SK-N-SH (cell line): Measurements from ENCODE around the gene HLA-A. TPM values are rescaled to one million over a fixed set of nuclear protein-coding genes. Genes with fewer than 3 reads are reported as not detected.

Source experiments
- CTCF ChIA-PET: fragments of 300-600, 350-600 bp; formaldehyde crosslinking; extraction: SDS; loops from one replicate; lab custom pipeline; 2021; lab: Yijun Ruan, JAX
- POLR2A ChIA-PET: fragments of 350-600 bp; sonication (Branson Sonifier 250); formaldehyde crosslinking; extraction: SDS; loops from one replicate; lab custom pipeline; 2020; ENCODE audit warnings: antibody characterized with exemption, inconsistent platforms; lab: Yijun Ruan, JAX
- DNase-seq: peaks from one replicate; pipeline ENCODE4 v3.0.0; 2012
- H2AFZ ChIP-seq: fragments of 200-600 bp; sonication (generic); 2 replicates; pipeline ENCODE4 v1.8.1; 2016; ENCODE audit warnings: antibody characterized with exemption, mild to moderate bottlenecking, low read depth
- H3F3A ChIP-seq: fragments of 200-600 bp; sonication (generic); replicated peaks from 2 replicates; pipeline ENCODE3; 2016; ENCODE audit warnings: antibody characterized with exemption, mild to moderate bottlenecking; ENCODE audit not compliant: insufficient read depth
- H3K27ac ChIP-seq, 2 experiments: fragments of 200-500 bp in 1 of 2; fragments of 200-600 bp in 1 of 2; sonication (Bioruptor generic) in 1 of 2; sonication (generic), shearing (Covaris generic) in 1 of 2; 2 replicates each; pipeline versions ENCODE4 v1.5.1 to v1.6.1; 2014 to 2016; ENCODE audit warnings: low read depth in 2 of 2, inconsistent platforms in 1 of 2, low read length in 1 of 2, mild to moderate bottlenecking in 1 of 2, mixed read lengths in 1 of 2
- H3K27me3 ChIP-seq: fragments of 200-600 bp; sonication (generic), shearing (Covaris generic); 2 replicates; pipeline ENCODE4 v1.6.1; 2016; ENCODE audit warnings: mixed run types; ENCODE audit not compliant: insufficient read depth
- H3K36me3 ChIP-seq, 2 experiments: fragments of 200-500 bp in 1 of 2; fragments of 200-600 bp in 1 of 2; sonication (Bioruptor generic) in 1 of 2; sonication (generic) in 1 of 2; replicated peaks in 1 of 2; 2 replicates each; pipeline versions ENCODE3 to v1.5.1; 2014 to 2016; ENCODE audit warnings: low read length in 1 of 2, mild to moderate bottlenecking in 1 of 2; ENCODE audit not compliant: insufficient read depth in 2 of 2, control insufficient read depth in 1 of 2
- H3K4me1 ChIP-seq, 2 experiments: fragments of 200-500 bp in 1 of 2; fragments of 200-600 bp in 1 of 2; sonication (Bioruptor generic) in 1 of 2; sonication (generic), shearing (Covaris generic) in 1 of 2; 2 replicates each; pipeline versions ENCODE4 v1.5.1 to v1.6.1; 2014 to 2016; ENCODE audit warnings: low read depth in 1 of 2, low read length in 1 of 2, mixed run types in 1 of 2; ENCODE audit not compliant: insufficient read depth in 2 of 2, control insufficient read depth in 1 of 2
- H3K4me2 ChIP-seq: fragments of 200-600 bp; sonication (generic), shearing (Covaris generic); 2 replicates; pipeline ENCODE4 v1.6.1; 2017; ENCODE audit warnings: mixed run types
- H3K4me3 ChIP-seq, 2 experiments: fragments of 200-500 bp in 1 of 2; fragments of 200-600 bp in 1 of 2; sonication (Bioruptor generic) in 1 of 2; sonication (generic), shearing (Covaris generic) in 1 of 2; 2 replicates each; pipeline versions ENCODE4 v1.5.1 to v1.8.1; 2014 to 2016; ENCODE audit warnings: low read depth in 2 of 2, inconsistent platforms in 1 of 2, low read length in 1 of 2, mild to moderate bottlenecking in 1 of 2, mixed read lengths in 1 of 2, moderate library complexity in 1 of 2
- H3K79me2 ChIP-seq: fragments of 200-600 bp; sonication (generic); 2 replicates; pipeline ENCODE4 v1.8.1; 2017; ENCODE audit warnings: mild to moderate bottlenecking; ENCODE audit not compliant: insufficient read depth
- H3K9ac ChIP-seq: fragments of 200-600 bp; sonication (generic); 2 replicates; pipeline ENCODE4 v1.6.1; 2017; ENCODE audit warnings: mixed run types
- H3K9me2 ChIP-seq: fragments of 200-600 bp; sonication (generic); 2 replicates; pipeline ENCODE4 v1.6.1; 2017; ENCODE audit warnings: mixed run types
- H3K9me3 ChIP-seq: fragments of 200-600 bp; sonication (generic); 2 replicates; pipeline ENCODE4 v1.6.1; 2017; ENCODE audit warnings: mixed run types, mild to moderate bottlenecking, moderate library complexity
- H4K20me1 ChIP-seq: fragments of 200-600 bp; sonication (generic); 2 replicates; pipeline ENCODE4 v1.6.1; 2017; ENCODE audit warnings: mild to moderate bottlenecking, mixed run types; ENCODE audit not compliant: insufficient read depth
- CHD2 ChIP-seq: fragments of 150-350 bp; IDR thresholded peaks from 2 replicates; pipeline ENCODE4 v1.6.1; 2018; ENCODE audit warnings: low read length; ENCODE audit not compliant: partially characterized antibody
- ELF1 ChIP-seq: IDR thresholded peaks from 2 replicates; pipeline ENCODE4 v1.4.0; 2012
- EP300 ChIP-seq, 2 experiments: IDR thresholded peaks; 2 replicates each; pipeline versions ENCODE4 v1.4.0 to v1.6.1; 2012; ENCODE audit warnings: borderline replicate concordance in 1 of 2, low read depth in 1 of 2, low read length in 1 of 2
- EZH2phosphoT487 ChIP-seq: fragments of 200-600 bp; sonication (generic); IDR thresholded peaks from 2 replicates; pipeline ENCODE4 v1.6.1; 2017; ENCODE audit warnings: low read depth, mixed run types, mild to moderate bottlenecking, antibody characterized with exemption, moderate library complexity, borderline replicate concordance
- FOXJ3 ChIP-seq: sonication (generic); formaldehyde crosslinking; IDR thresholded peaks from 2 replicates; pipeline ENCODE4 v1.5.1; 2020; ENCODE audit warnings: mild to moderate bottlenecking, missing genetic modification reagents
- FOXM1 ChIP-seq: IDR thresholded peaks from 2 replicates; pipeline ENCODE4 v1.4.0; 2012; ENCODE audit warnings: low read depth, mild to moderate bottlenecking
- GABPA ChIP-seq: IDR thresholded peaks from 2 replicates; pipeline ENCODE4 v1.4.0; 2012; ENCODE audit warnings: low read depth, mild to moderate bottlenecking
- IRF3 ChIP-seq: fragments of 150-350 bp; IDR thresholded peaks from 2 replicates; pipeline ENCODE4 v1.6.1; 2016; ENCODE audit warnings: mild to moderate bottlenecking, low read depth, low read length
- MEF2A ChIP-seq: IDR thresholded peaks from 2 replicates; pipeline ENCODE4 v1.4.0; 2012; ENCODE audit warnings: low read depth, borderline replicate concordance
- MXI1 ChIP-seq: IDR thresholded peaks from 2 replicates; pipeline ENCODE4 v1.6.1; 2012; ENCODE audit warnings: mild to moderate bottlenecking, low read depth, low read length, improper control_type of control experiment
- NFIC ChIP-seq: IDR thresholded peaks from 2 replicates; pipeline ENCODE4 v1.4.0; 2012; ENCODE audit warnings: borderline replicate concordance
- POLR2AphosphoS5 ChIP-seq: IDR thresholded peaks from 2 replicates; pipeline ENCODE4 v1.6.1; 2012; ENCODE audit warnings: low read depth, low read length
- RAD21 ChIP-seq: IDR thresholded peaks from 2 replicates; pipeline ENCODE4 v1.6.1; 2012; ENCODE audit warnings: mild to moderate bottlenecking, low read length
- RCOR1 ChIP-seq: fragments of 150-350 bp; IDR thresholded peaks from 2 replicates; pipeline ENCODE4 v1.6.1; 2017; ENCODE audit warnings: antibody characterized with exemption, low read length
- REST ChIP-seq: IDR thresholded peaks from 2 replicates; pipeline ENCODE4 v1.6.1; 2012; ENCODE audit warnings: mild to moderate bottlenecking, low read depth, low read length, moderate library complexity
- RXRA ChIP-seq: IDR thresholded peaks from 2 replicates; pipeline ENCODE4 v1.4.0; 2012; ENCODE audit warnings: low read depth, mild to moderate bottlenecking, borderline replicate concordance
- SIN3A ChIP-seq: IDR thresholded peaks from 2 replicates; pipeline ENCODE4 v1.6.1; 2012; ENCODE audit warnings: low read depth, mild to moderate bottlenecking, low read length, moderate library complexity, borderline replicate concordance
- SMC3 ChIP-seq: IDR thresholded peaks from 2 replicates; pipeline ENCODE4 v1.6.1; 2012; ENCODE audit warnings: low read depth, low read length, improper control_type of control experiment
- TEAD4 ChIP-seq: IDR thresholded peaks from 2 replicates; pipeline ENCODE4 v1.4.0; 2012; ENCODE audit warnings: mild to moderate bottlenecking, borderline replicate concordance; ENCODE audit not compliant: insufficient read depth
- WGBS: methylation state at CpG from one replicate; pipeline ENCODE4 v1.1.6; 2017; ENCODE audit warnings: low lambda C conversion rate; 5-methylcytosine and 5-hydroxymethylcytosine counted together
- polyA plus RNA-seq, 3 experiments: library from polyadenylated mRNA; depleted of rRNA; stranded (reverse); fragments of >200 nt; gene quantifications; 2 replicates each; pipeline ENCODE4 v1.2.3, GENCODE V29; 2012
- TF ChIP-seq, protein P1 (sequence below): IDR thresholded peaks from 2 replicates; pipeline ENCODE4 v1.4.0; 2012; ENCODE audit warnings: low read depth
- TF ChIP-seq, protein P2 (sequence below): IDR thresholded peaks from 2 replicates; pipeline ENCODE4 v1.4.0; 2012; ENCODE audit warnings: low read depth, borderline replicate concordance
- TF ChIP-seq, protein P3 (sequence below): IDR thresholded peaks from 2 replicates; pipeline ENCODE4; 2012

The HLA-A gene
- polyA plus RNA-seq, 1 of the 3 experiments (the other 2 are of a cell fraction), result 312 TPM

DNA sequence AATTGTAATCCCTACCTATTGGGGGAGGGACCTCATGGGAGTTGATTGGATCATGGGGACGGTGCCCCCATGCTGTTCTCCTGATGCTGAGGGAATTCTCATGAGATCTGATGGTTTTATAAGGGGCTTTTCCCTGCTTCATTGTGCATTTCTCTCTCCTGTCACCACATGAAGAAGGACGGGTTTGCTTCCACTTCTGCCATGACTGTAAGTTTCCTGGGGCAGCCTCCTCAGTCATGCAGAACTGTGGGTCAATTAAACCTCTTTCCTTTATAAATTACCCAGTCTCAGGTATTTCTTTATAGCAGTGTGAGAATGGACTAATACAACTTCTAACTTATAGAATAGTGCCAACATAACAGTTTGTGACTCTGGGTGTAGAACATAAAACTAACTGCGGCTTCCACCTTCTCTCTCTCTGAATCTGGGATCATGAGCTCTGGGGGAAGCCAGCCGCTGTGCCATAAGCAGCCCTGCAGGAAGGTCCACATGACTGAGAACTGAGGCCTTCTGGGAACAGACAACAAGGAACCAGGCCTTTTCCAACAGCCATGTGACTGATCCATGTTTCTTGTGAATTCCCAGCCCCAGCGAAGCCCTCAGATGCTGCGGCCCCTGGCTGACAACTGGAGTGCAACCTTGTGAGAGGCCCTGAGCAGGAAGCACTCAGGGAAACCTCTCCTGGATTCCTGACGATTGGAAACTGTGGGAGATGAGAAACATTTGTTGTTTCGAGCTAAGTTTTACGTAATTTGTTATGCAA, 3.4 kb upstream of the HLA-A start:
- TF ChIP-seq, protein P1, sequence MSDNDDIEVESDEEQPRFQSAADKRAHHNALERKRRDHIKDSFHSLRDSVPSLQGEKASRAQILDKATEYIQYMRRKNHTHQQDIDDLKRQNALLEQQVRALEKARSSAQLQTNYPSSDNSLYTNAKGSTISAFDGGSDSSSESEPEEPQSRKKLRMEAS, result no peak
- no peak for TF ChIP-seq ELF1
- no peak for TF ChIP-seq RAD21
- no peak for TF ChIP-seq EZH2phosphoT487
- TF ChIP-seq, protein P2, sequence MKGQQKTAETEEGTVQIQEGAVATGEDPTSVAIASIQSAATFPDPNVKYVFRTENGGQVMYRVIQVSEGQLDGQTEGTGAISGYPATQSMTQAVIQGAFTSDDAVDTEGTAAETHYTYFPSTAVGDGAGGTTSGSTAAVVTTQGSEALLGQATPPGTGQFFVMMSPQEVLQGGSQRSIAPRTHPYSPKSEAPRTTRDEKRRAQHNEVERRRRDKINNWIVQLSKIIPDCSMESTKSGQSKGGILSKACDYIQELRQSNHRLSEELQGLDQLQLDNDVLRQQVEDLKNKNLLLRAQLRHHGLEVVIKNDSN, result no peak
- TF ChIP-seq TEAD4, result no peak
- no peak for TF ChIP-seq EP300 (IDR thresholded peaks at IDR 0.05; ENCODE audit: borderline replicate concordance in 1 of 2, low read depth in 1 of 2, low read length in 1 of 2)
- no peak for TF ChIP-seq SIN3A
- no peak for TF ChIP-seq RXRA
- no peak for TF ChIP-seq MXI1
- no peak for TF ChIP-seq IRF3
- no peak for TF ChIP-seq NFIC
- TF ChIP-seq, protein P3, sequence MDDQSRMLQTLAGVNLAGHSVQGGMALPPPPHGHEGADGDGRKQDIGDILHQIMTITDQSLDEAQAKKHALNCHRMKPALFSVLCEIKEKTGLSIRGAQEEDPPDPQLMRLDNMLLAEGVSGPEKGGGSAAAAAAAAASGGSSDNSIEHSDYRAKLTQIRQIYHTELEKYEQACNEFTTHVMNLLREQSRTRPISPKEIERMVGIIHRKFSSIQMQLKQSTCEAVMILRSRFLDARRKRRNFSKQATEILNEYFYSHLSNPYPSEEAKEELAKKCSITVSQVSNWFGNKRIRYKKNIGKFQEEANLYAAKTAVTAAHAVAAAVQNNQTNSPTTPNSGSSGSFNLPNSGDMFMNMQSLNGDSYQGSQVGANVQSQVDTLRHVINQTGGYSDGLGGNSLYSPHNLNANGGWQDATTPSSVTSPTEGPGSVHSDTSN, result no peak
- WGBS, result 49% methylated on average over 9 of the region's 9 CpGs
- no peak overlapping the region for H3K4me2 ChIP-seq
- H4K20me1 ChIP-seq, result no peaks in the 10 kb centered on the region
- POLR2A ChIA-PET, result no interaction called here
- H3K9me2 ChIP-seq, result no peaks in the 10 kb centered on the region
- H2AFZ ChIP-seq, result no peak overlapping the region
- no peaks in the 10 kb centered on the region for H3K27me3 ChIP-seq
- CTCF ChIA-PET, result interaction anchor here (0.8 kb wide), 1 partner anchor 61 kb away, joined by 3 read pairs; no protein-coding TSS in a partner anchor
- no peak overlapping the region for H3K4me3 ChIP-seq
- DNase-seq, result no peak
- no peak overlapping the region for H3K9ac ChIP-seq
- H3K27ac ChIP-seq, result no peak overlapping the region
- no peaks in the 10 kb centered on the region for H3K9me3 ChIP-seq
- no peaks in the 10 kb centered on the region for H3K36me3 ChIP-seq
- peaks cover 0 to 6% of the 10 kb centered on the region in 2 experiments; a peak in 1 of 4 replicates for H3K4me1 ChIP-seq
- no peaks in the 10 kb centered on the region for H3F3A ChIP-seq
- H3K79me2 ChIP-seq, result no peaks in the 10 kb centered on the region

DNA sequence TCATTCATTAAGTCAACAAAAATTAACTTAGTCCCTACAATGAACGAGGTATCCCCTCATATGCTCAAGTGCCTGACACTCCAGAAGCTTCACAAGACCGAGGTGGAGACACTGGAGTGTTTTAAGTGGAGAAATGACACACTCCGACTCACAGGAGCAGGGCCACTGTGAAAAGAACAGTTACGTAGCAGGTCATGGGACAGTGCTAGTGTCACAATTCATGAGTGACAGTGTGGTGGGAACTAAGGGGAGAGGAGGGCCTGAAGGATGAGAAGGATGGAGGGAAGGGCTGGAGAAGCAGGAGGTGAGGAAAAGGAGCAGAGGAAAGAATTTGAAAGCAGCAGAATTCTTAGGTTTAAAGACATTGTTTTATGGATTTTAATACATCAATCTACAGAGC, 1.3 kb upstream of the HLA-A start:
- no peaks in the 10 kb centered on the region for H3K9me3 ChIP-seq
- POLR2A ChIA-PET, result no interaction called here
- CTCF ChIA-PET, result interaction anchor here (1.6 kb wide), 1 partner anchor 291 kb away, joined by 4 read pairs; no protein-coding TSS in a partner anchor
- H3K27ac ChIP-seq, result no peak overlapping the region
- no peak for DNase-seq
- H3K79me2 ChIP-seq, result no peaks in the 10 kb centered on the region
- no peak overlapping the region for H2AFZ ChIP-seq
- H3K9ac ChIP-seq, result no peak overlapping the region
- no peaks in the 10 kb centered on the region for H3K9me2 ChIP-seq
- H3F3A ChIP-seq, result no peaks in the 10 kb centered on the region
- WGBS, result 52% methylated on average over 4 of the region's 4 CpGs
- no peaks in the 10 kb centered on the region for H3K27me3 ChIP-seq
- peaks cover 0 to 10% of the 10 kb centered on the region in 2 experiments; a peak in 1 of 4 replicates for H3K4me1 ChIP-seq
- H3K4me2 ChIP-seq, result no peak overlapping the region
- H3K4me3 ChIP-seq, result no peak overlapping the region
- H4K20me1 ChIP-seq, result no peaks in the 10 kb centered on the region
- no peaks in the 10 kb centered on the region for H3K36me3 ChIP-seq
- TF ChIP-seq GABPA (no peak), REST (no peak), RCOR1 (no peak), MEF2A (no peak), CHD2 (no peak), POLR2AphosphoS5 (no peak), FOXM1 (no peak), ELF1 (no peak), TEAD4 (no peak), FOXJ3 (CRISPR knock-in tag) (no peak), SMC3 (no peak), RXRA (no peak)
